SK-N-DZ (cell line): ENCODE data around the gene DYSF.

ENCODE experiments used
- DNase-seq: peaks from one replicate; pipeline ENCODE4 v3.0.0-alpha.2; 2015; ENCODE audit warnings: low spot score

DYSF gene

GRCh38 chr2:71691747-71692441 lies 238.5 kb downstream of the DYSF start:
- no peak for DNase-seq

GRCh38 chr2:71692621-71693277 lies 239.4 kb downstream of the DYSF start:
- DNase-seq: no peak

- DNase-seq: no peak
Observed at GRCh38 chr2:71693286-71694270, 240.2 kb downstream of the DYSF start.

- DNase-seq: no peak
Observed at GRCh38 chr2:71694501-71695234, 241.3 kb downstream of the DYSF start.

- no peak for DNase-seq
Observed at GRCh38 chr2:71695235-71696120, 242.1 kb downstream of the DYSF start.

- DNase-seq: no peak
Observed at GRCh38 chr2:71696381-71696780, 243.0 kb downstream of the DYSF start.

- DNase-seq: no peak
Observed at GRCh38 chr2:71697106-71698004, 244.0 kb downstream of the DYSF start.

GRCh38 chr2:71699428-71699827 lies 246.1 kb downstream of the DYSF start:
- no peak for DNase-seq

GRCh38 chr2:71700041-71700657 lies 246.8 kb downstream of the DYSF start:
- no peak for DNase-seq

- no peak for DNase-seq
Observed at GRCh38 chr2:71700658-71701397, 247.5 kb downstream of the DYSF start.

GRCh38 chr2:71702071-71702970 lies 249.0 kb downstream of the DYSF start:
- DNase-seq: no peak

- DNase-seq: no peak
Observed at GRCh38 chr2:71702971-71703898, 249.9 kb downstream of the DYSF start.

- no peak for DNase-seq
Observed at GRCh38 chr2:71704131-71704561, 250.8 kb downstream of the DYSF start.

GRCh38 chr2:71704688-71705087 lies 251.3 kb downstream of the DYSF start:
- no peak for DNase-seq

- no peak for DNase-seq
Observed at GRCh38 chr2:71705171-71705960, 252.0 kb downstream of the DYSF start.
